CD4-positive, alpha-beta T cell treated with Interleukin-4 for 1 hour (primary cell): Measurements from ENCODE around the gene NUDT8.
"Not testable (repeated sequence)": the region's sequence is repeated elsewhere in the genome, so short reads cannot be mapped to it uniquely, and the experiment has no call there.

Experiments used
- DNase-seq, 2 donors: peaks; one replicate each; pipeline ENCODE4 v3.0.0-alpha.2; 2020 to 2022

NUDT8 gene, protein sequence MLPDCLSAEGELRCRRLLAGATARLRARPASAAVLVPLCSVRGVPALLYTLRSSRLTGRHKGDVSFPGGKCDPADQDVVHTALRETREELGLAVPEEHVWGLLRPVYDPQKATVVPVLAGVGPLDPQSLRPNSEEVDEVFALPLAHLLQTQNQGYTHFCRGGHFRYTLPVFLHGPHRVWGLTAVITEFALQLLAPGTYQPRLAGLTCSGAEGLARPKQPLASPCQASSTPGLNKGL

GRCh38 chr11:67629386-67630227 lies at the start of gene NUDT8:
Gene NUDT8, minus strand, starts transcription at chr11:67629937. Its CDS starts 26 bp downstream, at chr11:67629911.
- DNase-seq, result peak; percentile 88 to 90

- DNase-seq, result no peak
Measured at GRCh38 chr11:67675058-67675747, 45.5 kb upstream of the NUDT8 start.

GRCh38 chr11:67674442-67674871 lies 44.7 kb upstream of the NUDT8 start, which contains the start of gene ALDH3B2:
Gene ALDH3B2, minus strand, starts transcription at chr11:67674623. Its CDS starts 7,688 bp downstream, at chr11:67666935.
- no peak for DNase-seq

DNA sequence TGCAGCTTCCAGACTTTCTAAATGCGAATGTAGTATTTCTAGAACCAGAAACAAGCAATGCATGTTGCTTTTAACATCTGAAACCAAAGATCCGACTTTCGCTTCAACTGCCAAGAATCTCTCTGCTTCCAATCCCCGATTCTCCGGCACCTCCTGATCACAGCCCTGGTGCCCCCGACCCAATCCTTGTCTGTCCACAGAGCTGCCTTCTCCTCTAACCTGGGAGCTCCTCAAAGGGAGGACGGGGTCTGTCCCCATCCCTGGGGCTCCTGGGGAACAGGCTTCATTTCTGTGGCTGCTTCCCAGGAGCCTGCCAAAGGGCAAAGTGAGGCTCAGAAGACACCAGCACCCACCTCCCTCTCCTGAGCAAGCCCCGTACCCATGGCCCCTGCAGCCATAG lies 44.2 kb upstream of the NUDT8 start:
- DNase-seq, result no peak

GRCh38 chr11:67673358-67673757 lies 43.6 kb upstream of the NUDT8 start:
- no peak for DNase-seq

DNA sequence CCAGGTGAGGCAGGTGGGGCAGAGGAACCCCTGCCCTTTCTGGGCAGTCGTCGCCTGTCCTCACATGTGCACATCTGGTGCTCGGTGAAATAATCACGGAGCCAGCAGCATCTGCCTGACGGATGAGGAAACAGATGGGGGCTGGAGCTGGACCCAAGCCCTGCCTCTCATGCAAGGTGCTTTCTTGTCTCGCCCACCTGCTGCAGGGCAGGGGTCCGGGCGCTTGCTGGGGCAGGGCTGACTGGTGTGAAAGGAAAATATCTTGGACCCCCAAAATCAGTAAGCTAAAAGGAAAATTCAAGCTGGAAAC lies 41.4 kb upstream of the NUDT8 start:
- no peak for DNase-seq

DNA sequence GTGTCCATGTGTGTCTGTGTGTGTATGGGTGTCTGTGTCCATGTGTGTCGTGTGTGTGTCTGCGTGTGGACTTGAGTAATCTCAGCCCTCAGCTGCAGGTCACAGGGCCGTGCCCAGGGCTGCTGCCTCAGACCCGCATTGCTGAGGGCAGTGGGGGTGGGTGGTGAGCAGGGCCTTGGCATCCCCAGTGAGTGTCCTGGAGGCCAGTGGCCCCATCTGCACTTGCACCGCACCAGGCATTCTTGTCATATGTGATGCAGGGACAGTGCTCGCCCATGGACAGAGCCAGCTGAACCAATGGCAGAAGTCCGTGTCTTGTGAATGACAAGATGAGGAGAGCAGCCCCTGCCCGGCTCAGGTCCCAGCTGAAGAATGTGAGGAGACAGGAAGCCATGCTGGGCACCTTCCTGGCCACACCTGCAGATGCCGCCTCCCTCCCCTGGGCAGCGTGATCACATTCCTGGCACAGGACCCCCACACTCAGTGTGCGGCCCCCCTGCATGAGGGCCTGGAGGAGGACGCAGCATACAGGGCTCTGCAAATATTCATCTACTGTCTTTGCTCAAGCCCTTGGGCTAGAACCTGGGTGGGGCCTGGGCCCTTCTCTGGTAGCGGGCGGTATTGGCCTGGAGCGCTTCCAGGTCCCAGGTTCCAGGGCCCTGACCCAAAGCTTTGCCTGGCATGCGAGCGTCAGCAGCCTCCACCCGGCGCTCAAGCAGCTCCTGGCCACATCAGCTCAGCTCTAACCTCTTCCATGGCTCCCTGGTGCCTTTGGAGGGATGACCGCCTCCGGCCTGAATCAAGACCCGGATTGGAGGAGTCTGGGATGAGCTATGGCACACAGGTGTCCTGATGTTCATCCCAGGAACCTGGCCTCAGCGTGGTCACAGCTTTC lies 40.8 kb upstream of the NUDT8 start:
- DNase-seq, result no peak

DNA sequence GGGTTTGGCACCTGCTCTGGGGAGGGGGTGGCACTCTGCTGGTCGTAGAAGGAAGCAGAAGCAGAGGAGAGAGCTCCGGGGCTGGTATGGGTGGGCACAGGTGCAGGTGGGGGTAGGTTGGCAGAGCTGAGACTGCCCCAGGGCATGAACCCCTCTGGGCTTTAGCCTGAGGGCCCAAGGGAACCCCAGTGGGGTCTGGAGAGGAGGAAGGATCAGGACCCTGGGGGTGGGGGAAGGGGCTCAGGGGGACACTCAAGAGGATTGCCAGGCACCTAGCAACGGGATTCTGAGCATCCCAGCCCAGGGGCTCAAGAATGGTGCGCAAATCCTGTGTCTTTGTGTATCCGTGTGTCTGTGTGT lies 38.4 kb upstream of the NUDT8 start:
- DNase-seq, result no peak

DNA sequence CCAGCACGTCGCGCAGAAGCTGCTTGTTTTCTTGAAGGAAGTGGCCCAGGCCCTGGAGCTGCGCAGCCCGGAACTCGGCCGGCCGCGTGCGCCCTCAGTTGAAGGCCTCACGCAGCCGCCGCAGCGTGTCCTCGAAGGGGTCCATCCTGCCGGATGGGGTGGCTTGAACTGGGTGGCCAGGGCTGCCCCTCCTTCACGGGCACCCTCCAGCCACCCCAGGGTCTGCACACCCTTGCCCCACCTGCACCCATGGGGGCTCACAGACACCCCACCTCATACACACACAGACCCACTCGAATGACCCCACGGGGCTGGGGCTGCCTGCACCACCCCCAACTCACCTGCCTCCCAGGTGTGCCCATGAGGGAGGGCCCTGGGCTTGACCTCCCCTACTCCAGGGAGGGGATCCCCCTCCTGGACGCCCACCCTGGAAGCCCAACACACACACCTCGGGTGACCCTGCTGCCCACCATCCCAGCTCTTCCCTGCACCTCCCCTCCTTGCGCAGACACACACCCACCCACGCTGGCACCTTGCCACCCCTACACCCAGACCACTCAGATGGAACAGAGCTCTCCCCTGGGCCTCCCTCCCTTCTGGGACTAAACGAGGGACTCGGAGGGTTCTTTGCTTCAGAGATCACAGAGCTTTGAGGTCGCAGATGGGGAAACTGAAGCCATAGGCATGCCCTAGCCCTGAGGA lies 37.9 kb upstream of the NUDT8 start:
- peak in 1 of 2 donors; percentile 41 for DNase-seq

DNA sequence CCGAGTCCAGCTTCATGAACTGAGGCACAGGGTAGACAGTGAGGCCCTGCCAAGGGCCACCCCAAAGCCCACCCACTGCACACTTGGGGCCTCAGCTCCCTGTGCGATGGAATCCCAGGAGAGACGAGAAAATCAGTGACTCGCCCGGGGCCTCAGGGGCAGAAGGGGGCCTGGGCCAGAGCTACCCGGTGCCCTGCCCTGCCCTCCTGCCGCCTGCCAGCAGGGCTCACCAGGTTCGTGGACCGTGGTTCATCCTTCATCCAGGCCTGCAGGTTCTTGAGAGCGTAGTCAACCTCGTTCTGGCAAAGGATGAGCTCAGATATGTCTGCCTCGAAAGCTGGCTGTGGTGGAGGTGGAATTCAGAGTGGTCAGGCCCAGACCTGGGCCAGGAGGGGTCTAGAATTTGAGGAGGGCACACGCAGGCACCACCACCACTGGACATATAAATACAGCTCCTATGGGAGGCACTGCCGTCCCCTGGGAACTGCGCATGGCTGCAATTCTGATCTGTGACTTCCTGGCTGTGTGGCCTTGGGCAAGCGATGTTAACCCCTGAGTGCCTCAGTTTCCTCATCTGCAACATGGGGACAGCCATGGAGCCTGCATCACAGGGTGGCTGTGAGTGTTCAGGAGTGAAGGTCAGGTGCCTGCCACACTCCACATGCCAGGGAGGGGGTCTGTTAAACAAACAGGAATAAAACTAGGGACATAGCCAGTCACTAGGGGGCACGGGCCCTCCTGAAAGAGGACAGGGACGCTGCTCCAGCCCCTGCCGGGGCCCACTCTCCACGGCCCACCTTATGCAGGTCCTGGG lies 37.1 kb upstream of the NUDT8 start:
- no peak for DNase-seq

DNA sequence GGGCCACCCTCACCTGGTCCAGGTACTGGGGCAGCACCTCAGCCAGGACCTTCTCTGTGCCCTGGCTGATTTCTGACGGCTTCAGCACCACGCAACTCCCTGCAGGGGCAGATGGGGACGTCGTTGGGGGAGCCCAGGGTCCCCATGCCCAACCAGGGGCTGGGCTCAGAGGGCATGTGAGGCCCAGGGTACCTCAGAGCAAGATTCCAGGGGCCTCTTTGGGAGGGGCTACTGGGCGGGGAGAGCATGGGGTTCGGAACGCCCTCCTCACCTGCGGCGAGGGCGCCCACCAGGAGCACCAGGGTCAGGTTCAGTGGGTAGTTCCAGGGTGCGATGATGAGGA lies 36.5 kb upstream of the NUDT8 start:
- DNase-seq, result no peak

- DNase-seq, result no peak
Measured at GRCh38 chr11:67665541-67666302, 36.0 kb upstream of the NUDT8 start.

- no peak for DNase-seq
Measured at GRCh38 chr11:67664696-67665540, 35.2 kb upstream of the NUDT8 start.

DNA sequence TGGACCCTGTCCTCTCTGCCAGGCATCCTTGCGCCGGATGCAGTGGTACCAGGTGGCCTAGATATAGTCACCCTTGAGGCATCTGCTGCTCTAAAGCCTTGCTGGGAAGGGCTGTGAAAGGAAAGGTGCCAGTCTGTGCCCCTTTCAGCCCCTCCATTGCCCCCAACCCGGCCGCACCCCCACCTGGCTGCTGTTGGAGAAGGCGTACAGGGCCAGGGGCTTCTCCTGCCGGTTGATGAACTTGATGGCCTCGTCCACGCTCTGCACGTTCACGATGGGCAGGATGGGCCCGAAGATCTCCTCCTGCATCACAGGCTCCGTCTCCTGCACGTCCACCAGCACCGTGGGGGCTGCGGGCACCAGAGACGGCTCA lies 34.5 kb upstream of the NUDT8 start:
- no peak for DNase-seq

GRCh38 chr11:67663532-67664212 lies 33.9 kb upstream of the NUDT8 start:
- no peak for DNase-seq

DNA sequence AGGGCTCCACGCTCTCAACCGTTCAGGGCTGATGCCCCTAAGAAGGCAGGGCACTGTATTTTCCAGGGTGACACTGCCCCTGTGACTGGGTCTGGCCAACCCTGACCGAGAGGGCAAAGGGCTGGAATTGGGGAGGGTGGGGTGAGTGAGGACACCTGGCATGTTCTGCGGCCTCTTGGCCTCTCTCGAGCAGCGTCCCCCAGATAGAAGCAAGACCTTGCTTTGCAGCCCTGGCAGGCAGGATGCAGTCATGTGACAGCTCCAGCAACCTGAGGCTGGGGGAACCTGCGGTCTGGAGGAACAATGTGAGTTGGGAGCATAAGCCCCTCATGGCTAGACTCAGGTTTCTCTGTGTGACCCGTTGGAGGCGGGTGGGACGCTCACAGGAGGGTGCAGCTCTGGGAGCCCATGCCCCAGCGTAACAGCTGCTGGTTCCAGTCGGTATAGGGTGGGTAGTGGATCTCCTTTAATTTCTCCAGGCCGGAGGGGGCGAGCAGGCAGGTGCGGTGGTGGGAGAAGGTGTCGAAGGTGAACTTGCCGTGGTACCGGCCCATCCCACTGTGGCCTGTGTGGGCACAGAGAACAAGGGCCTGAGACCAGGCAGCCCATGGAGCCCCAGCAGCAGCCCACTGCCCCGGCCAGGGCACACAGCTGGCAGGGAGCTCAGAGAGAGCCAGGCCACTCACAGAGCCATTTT lies 33.2 kb upstream of the NUDT8 start:
- DNase-seq, result no peak

GRCh38 chr11:67662142-67662834 lies 32.6 kb upstream of the NUDT8 start:
- no peak for DNase-seq

GRCh38 chr11:67660752-67661151 lies 31.0 kb upstream of the NUDT8 start:
- not testable (repeated sequence) for DNase-seq
